GM19372 (cell line): Measurements from ENCODE around the gene MARK2.

ENCODE experiments used
- ATAC-seq: cut with Tn5 transposase; IDR thresholded peaks from one replicate; pipeline ENCODE4 v1.9.1; 2021; ENCODE audit warnings: mild to moderate bottlenecking, low read depth, moderate library complexity; ENCODE audit not compliant: unreplicated experiment

The MARK2 gene

GRCh38 chr11:63826471-63827190, 12.3 kb upstream of the MARK2 start:
- no peak for ATAC-seq

DNA sequence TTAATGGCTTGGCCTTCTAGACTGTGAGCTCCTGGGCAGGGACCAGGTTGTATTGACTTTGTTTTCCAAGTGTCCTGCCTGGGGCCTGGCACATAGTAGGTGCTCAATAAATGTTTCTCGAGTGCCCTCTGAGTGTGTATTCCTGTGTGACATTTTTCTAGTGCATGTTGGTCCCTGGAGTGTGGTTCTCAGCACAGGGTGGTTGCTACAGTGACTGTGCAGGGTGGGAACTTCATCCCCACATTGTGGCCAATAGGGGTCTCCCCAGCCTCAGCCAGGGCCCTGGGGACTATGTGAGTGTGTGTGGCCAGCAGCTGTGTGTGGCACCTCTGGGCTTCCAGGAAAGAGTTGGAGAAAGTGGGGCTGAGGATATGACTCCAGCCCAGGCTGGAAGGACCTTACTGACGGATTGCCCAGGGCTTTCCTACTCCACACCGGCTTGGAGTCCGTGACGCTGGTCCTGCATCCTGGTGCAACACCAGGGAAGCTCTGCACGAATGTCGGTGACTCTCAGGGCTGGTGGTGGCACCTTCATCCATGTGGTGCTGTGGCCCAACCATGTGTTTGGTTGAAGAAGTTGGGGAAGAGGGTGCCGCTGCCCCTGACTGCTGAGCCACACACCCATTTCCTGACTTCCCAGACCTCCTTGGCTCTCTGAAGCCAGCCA, 9.0 kb upstream of the MARK2 start:
- no peak for ATAC-seq

- ATAC-seq = no peak
Measured at GRCh38 chr11:63831326-63831725, 7.6 kb upstream of the MARK2 start.

DNA sequence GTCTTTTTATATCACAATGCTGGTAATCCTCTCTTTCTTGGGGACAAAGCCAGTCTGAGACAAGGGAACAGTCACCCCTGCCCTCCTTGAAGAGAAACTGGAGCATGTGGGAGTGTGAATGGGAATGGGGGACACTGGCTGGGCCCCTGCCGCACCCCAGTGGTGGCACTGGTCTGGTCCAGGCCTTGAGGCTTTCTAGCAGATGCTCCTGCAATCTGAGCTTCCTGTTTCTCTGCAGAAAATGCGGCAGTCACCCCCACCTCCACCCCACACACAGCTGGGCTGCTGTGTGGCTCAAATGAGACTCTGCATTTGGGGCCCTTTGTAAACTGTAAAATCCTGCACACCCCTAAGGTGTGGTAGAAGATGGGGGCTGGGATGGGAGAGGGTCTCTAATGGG, 6.6 kb upstream of the MARK2 start:
- ATAC-seq = no peak

- no peak for ATAC-seq
Measured at GRCh38 chr11:63833048-63833447, 5.9 kb upstream of the MARK2 start.

DNA sequence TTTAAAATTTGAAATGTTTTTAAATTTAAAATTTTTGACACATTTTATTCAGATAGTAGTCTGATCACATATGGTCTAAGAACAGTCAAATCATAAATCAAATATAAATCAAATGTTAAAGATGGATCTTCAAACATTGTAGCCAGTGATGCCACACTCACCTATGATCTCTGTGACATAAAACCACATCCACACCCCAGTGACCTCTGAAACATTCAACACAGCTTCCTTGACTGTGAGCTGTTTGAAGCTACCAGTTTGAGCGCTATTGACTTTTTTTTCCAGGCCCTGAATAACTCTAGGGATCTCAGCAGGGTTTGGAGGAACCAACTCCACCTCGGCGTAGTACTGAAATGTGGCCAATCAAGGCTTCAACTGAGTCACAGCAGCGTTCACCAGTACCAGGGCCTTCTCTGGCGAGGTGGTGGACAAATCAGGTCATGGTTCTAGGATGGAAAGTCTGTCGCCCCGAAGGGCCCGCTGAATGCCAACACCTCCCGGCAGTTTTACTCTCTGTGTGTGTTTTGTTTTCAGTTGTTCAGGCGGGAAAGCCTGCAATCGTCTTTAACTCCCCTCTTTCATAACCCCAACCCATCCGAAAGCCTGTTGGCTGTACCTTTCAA, 4.3 kb upstream of the MARK2 start:
- no peak for ATAC-seq

DNA sequence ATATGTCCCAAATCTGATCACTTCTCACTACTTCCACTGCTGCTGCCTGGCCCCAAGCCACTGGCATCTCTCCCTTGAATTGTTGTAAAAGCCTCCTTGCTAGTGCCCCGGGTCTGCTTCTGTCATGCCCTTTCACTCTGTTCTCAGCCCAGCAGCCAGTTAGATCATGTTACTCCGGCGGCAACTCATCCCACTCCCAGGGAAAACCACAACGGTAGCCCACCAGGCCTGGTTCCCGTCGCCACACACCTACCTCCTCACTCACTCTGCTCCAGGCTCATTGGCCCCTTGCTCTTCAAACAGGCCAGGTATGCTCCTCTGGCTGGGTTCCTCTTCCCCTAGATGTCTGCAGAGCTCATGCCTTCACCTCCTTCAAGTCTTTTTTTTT, 3.8 kb upstream of the MARK2 start:
- ATAC-seq = no peak

GRCh38 chr11:63837027-63837688, 1.8 kb upstream of the MARK2 start:
- ATAC-seq = no peak

GRCh38 chr11:63837739-63838138, 1.2 kb upstream of the MARK2 start:
- ATAC-seq = no peak

GRCh38 chr11:63838150-63838677, 696 bp upstream of the MARK2 start:
- no peak for ATAC-seq

DNA sequence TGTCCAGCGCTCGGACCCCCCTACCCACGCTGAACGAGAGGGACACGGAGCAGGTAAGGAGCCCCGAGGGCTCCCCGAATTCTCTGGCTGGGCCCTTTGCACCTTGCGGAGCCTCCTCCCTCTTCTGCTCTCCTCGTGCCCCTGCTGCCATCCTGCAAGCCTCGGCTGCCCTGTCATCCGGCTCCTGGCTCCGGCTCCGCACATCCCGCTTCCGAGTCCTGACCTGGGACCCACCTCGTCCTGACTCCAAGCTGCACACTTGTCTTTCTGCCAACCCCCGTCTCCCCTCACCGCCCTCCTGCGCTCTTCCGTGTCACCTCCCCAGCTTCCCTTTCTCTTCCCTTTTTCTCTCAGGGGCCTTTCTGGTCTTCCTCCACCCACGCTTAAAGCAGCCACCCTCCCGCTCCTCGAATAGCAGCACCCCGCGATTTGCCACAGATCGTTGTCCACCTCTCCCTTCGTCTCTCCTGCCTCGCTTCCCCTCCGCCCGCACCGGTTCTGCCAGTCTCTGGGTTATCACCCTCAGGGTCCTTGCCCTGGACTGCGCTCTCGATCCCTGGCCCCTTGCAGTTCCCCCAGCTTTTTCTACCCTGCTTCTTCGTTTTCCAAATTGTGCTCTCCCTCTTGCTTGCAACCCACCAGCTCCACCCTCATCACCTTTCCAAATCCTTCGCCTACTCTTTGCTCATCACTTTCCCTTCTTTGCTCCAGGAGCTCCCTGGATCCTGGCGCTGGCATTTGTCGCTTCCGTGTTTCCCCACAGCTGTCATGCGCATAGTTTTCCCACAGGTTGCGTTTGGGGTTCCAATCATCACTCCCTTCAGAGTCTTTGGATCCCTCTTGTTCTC, 822 bp downstream of the MARK2 start:
- ATAC-seq = no peak

DNA sequence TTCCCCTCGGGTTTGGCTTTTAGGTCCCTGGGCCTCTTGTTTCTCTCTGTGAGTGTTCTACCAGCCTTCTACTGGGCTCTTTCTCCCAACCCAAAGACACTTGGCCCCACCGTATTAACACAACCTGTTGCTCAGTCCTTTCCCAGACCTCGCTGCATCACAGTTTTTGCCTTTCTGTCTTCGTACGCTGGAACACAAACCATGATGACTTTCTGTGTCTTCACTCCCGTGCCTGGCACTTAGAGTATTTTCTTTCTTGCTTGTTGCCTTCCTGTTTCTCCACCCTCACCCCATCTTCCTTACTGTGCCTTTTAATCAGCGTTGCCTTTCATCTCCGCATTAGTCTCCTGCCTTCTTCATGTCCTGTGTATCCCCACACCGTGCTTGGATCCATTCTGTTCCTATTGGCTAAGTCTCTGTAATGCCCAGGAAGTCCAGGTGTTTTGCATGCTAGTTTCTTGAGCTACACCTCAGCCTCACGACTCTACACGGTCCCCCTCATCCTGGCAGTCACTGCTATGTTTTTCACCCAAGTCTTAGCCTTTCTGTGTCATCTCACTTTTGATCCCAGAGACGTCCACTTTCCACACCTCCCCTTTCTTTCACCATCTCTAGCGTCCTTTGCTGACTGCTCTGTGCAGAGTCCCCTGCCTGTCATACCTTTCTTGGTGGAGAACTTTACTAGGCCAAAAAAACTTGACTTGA, 1.6 kb downstream of the MARK2 start:
- no peak for ATAC-seq

DNA sequence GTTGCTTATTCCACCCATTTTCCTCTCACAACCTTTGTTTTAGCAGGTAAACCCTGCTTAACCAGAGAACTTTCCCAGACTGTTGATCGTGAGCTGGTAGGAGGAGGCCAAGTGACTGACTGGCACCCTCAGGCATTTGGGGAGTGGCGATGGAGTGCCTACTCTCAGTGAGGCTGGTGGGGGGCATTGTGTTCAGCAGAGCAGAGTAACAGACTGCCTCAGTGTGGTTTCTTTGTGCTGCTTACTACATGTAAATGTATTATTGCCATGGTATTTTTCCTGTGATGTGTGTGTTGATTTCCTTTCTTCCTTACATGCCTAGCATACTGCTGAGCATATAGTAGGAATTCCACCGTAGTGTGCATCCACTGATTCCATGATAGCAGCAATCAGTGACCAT, 2.6 kb downstream of the MARK2 start:
- ATAC-seq = no peak

DNA sequence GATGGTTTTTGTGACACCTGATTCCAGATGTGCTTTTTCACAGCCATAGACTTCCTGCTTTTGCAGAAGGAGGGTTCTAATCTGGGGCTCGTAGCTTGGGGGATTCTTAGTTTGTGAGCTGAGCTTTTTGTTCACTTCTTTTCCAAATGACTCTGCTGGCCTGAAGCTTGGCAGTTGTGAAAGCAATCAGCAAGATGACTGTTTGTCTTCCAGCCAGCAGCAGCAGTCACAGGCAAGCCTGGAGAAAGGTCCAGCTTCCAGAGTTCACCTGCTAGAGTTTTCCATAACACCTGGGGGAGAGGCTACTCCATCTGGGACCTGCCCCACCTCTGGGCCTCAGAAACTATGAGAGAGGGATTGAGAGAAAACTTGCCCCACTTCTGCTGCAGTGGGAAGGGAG, 4.1 kb downstream of the MARK2 start:
- ATAC-seq = no peak

DNA sequence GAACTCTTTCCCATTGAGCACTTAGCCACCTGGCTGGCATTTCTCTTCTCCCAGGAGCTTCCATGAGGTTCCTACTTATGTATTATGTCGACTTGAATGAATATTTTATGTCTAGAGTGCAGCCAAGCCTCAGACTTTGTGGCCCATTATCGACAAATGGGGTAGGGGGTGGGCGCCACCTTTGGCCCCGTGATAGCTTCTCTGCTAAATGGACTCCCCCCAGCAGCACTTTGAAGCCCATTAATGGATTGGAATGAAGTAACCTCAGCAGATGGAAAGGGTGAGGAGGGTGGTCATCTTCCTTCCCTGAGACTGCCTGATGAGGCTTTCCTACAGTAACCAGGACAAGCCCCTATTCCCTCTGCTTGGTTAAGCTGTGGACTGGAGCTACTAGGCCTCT, 5.9 kb downstream of the MARK2 start:
- ATAC-seq = no peak

- ATAC-seq = no peak
Measured at GRCh38 chr11:63845303-63845702, 6.4 kb downstream of the MARK2 start.

- no peak for ATAC-seq
Measured at GRCh38 chr11:63845911-63846310, 7.0 kb downstream of the MARK2 start.

DNA sequence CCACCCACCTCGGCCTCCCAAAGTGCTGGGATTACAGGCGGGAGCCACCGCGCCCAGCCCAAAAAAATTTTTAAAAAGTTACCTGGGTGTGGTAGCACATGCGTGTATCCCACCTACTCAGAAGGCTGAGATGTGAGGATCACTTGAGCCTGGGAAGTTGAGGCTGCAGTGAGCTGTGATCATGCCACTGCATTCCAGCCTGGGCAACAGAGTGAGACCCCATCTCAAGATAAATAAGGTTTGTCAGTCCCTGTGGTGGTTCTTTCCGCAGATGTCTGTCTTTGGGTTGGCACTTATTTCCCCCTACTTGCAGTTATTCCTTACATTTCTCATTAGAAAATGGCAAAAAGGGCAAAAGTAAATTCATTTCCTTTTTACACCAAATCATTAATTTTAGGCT, 8.0 kb downstream of the MARK2 start:
- ATAC-seq = no peak

GRCh38 chr11:63847363-63847762, 8.5 kb downstream of the MARK2 start:
- no peak for ATAC-seq

DNA sequence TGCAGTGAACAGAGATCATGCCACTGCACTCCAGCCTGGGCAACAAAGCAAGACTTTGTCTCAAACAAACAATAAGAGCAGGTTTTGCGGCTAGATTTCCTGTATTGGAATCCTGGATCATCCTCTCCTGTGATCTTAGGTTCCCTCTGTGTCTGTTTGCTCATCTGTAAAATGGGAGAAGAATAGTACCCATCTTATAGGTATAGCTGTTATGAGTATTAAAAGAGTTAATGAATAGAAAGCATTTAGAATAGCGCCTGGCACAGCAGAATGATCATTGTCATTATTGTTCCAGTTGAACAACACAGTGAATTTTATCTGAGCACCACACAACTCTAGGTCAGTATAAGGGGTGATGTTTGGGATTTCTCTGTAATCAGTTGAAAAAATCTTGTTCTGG, 10.8 kb downstream of the MARK2 start:
- no peak for ATAC-seq
